Chondrocyte (in vitro differentiated cells): ENCODE measurements around the gene TDRD9. TPM values are rescaled to one million over a fixed set of nuclear protein-coding genes. Genes with fewer than 3 reads are reported as not detected.

Experiments
- DNase-seq: peaks from one replicate; pipeline ENCODE4 v3.0.0; 2021; ENCODE audit warnings: mixed read lengths, low spot score
- H3K27ac Mint-ChIP-seq: one replicate; pipeline ENCODE4 v1.8.0; 2021; ENCODE audit warnings: mild to moderate bottlenecking, moderate library complexity, mixed read lengths; ENCODE audit not compliant: unreplicated experiment
- H3K27me3 Mint-ChIP-seq: 2 replicates; pipeline ENCODE4 v1.8.0; 2021; ENCODE audit warnings: low read depth, mixed read lengths
- H3K36me3 Mint-ChIP-seq: 2 replicates; pipeline ENCODE4 v1.8.0; 2021; ENCODE audit warnings: low read depth, mixed read lengths
- H3K4me1 Mint-ChIP-seq: 2 replicates; pipeline ENCODE4 v1.8.0; 2021; ENCODE audit warnings: low read depth, mild to moderate bottlenecking, mixed read lengths
- H3K4me3 Mint-ChIP-seq: one replicate; pipeline ENCODE4 v1.8.0; 2021; ENCODE audit warnings: mild to moderate bottlenecking, moderate library complexity, mixed read lengths; ENCODE audit not compliant: unreplicated experiment
- H3K9me3 Mint-ChIP-seq: 2 replicates; pipeline ENCODE4 v1.8.0; 2021; ENCODE audit warnings: low read depth, mixed read lengths
- total RNA-seq: library from RNA; stranded (reverse); gene quantifications from 3 replicates; pipeline ENCODE4 v1.2.1, GENCODE V29; 2021
- TF ChIP-seq, protein P1 (sequence below): fragments of 200-600 bp; sonication (generic); IDR thresholded peaks from 2 replicates; pipeline ENCODE4 v1.5.0; 2021; ENCODE audit warnings: antibody characterized with exemption, mild to moderate bottlenecking, moderate library complexity

The TDRD9 gene
- total RNA-seq, 1 donor from 2014 or later, result not detected

DNA sequence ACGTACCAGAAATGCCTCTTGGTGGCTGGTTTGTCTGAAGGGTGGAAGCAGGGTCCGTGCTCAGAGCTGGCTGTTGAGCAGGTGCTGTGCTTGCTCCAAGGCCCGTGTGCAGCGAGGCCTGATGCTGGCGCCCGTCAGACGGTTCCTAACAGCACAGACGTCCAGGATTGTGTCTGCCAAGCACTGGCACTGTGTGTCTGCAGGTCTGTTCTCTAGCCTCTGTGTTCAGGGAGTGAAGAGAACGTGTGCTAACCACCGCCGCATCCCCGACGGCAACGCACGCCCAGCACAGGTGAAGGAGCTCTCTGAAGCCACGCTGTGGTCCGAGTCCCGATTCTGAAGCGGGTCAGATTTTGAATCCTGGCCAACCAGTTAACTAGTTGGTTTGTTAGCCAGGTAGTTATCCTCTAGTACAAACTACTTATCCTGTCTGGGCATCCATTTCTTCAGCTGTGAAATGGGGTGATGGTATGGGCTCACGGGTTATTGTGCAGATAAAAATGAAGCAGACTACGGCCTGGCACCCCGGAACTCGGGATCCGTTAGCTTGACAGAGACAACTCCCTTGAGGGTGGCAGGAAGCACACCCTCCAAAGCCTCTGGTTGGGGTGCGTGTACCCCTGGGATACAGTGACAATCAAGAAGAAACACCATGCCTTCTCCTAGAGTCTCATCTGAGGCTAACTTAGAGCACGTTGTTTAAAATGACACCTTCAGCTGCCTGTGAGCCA is 18.6 kb upstream of the TDRD9 start:
- H3K36me3 Mint-ChIP-seq, result peaks cover 2% of the 10 kb centered on the region
- peak; percentile 50 for DNase-seq
- no peaks in the 10 kb centered on the region for H3K9me3 Mint-ChIP-seq
- peak overlapping the region; percentile 46 for H3K27ac Mint-ChIP-seq
- no peak overlapping the region for H3K4me3 Mint-ChIP-seq
- H3K4me1 Mint-ChIP-seq, result peaks cover 6% of the 10 kb centered on the region
- TF ChIP-seq, protein P1, sequence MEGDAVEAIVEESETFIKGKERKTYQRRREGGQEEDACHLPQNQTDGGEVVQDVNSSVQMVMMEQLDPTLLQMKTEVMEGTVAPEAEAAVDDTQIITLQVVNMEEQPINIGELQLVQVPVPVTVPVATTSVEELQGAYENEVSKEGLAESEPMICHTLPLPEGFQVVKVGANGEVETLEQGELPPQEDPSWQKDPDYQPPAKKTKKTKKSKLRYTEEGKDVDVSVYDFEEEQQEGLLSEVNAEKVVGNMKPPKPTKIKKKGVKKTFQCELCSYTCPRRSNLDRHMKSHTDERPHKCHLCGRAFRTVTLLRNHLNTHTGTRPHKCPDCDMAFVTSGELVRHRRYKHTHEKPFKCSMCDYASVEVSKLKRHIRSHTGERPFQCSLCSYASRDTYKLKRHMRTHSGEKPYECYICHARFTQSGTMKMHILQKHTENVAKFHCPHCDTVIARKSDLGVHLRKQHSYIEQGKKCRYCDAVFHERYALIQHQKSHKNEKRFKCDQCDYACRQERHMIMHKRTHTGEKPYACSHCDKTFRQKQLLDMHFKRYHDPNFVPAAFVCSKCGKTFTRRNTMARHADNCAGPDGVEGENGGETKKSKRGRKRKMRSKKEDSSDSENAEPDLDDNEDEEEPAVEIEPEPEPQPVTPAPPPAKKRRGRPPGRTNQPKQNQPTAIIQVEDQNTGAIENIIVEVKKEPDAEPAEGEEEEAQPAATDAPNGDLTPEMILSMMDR, result no peak
- H3K27me3 Mint-ChIP-seq, result no peaks in the 10 kb centered on the region

DNA sequence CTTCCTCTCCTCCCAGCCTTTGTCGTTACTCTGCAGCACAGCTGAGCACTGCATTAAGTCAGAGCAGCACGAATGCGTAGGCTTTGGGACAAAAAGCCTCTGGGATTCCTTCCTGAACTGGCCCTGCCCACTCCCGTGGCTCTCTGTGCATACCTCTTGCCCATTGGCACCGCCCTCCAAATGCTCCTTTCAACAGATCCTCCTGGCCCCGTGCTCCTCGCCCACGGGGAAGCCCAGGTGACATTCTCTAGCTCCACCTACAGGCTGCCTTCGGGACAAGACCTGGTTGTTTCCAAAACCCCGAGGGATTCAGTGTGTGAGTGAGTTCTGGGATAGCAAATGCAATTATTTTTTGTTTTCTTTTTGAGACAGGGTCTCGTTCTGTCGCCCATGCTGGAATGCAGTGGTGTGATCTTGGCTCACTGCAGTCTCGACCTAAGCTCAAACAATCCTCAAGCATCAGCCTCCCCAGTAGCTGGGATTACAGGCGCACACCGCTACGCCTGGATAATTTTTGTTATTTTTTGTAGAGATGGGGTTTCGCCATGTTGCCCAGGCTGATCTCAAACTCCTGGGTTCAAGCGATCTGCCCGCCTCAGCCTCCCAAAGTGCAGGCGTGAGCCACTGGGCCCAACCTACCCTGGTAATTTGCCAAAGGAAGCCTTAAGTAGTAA is 17.9 kb upstream of the TDRD9 start:
- H3K4me3 Mint-ChIP-seq, result peak overlapping the region; percentile 16
- H3K27me3 Mint-ChIP-seq, result no peaks in the 10 kb centered on the region
- H3K27ac Mint-ChIP-seq, result peak overlapping the region; percentile 46
- peaks cover 5% of the 10 kb centered on the region for H3K36me3 Mint-ChIP-seq
- DNase-seq, result peak; percentile 74
- H3K4me1 Mint-ChIP-seq, result peaks cover 6% of the 10 kb centered on the region
- H3K9me3 Mint-ChIP-seq, result no peaks in the 10 kb centered on the region
- TF ChIP-seq, protein P1, result peak; percentile 89

DNA sequence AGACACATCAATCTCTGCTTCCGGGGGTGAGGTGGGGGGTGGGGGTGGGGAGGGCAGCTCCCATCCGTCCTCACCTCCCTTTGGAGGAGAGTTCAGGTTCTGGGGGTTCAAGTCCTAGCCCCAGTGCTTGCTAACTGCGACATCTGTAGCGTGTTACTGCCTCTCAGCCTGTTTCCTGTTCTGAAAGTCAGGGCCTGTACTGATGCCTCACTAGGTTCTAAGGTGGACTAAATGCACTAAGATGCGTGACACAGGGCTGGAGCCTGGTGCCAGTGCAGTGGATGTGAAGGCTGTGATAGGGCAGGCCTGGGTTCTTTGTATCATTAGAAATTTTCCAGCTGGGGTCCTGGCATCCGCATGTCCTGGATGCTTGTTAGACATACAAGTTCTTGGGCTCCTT is 17.3 kb upstream of the TDRD9 start:
- peak; percentile 20 for DNase-seq
- Mint-ChIP-seq H3K36me3 (peaks cover 7% of the 10 kb centered on the region), H3K9me3 (no peaks in the 10 kb centered on the region), H3K4me1 (peaks cover 6% of the 10 kb centered on the region), H3K4me3 (no peak overlapping the region), H3K27ac (no peak overlapping the region), H3K27me3 (no peaks in the 10 kb centered on the region)
- TF ChIP-seq, protein P1, result no peak

DNA sequence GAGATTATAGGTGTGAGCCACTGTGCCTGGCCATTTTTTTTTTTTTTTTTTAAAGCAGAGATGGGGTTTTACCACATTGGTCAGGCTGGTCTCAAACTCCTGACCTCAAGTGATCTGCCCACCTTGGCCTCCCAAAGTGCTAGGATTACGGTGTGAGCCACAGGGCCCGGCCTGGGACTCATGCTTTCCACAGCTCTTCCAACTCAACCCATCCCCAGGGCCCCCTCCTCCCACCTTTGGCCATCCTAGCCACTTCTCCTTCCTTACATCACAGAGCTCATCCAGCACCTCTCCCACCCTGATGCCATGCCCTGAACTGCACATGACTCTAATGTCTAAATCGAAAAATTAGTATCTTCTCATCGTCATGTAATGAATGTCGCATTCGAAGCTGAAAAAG is 12.6 kb upstream of the TDRD9 start:
- Mint-ChIP-seq H3K27ac (no peak overlapping the region), H3K36me3 (peaks cover 7% of the 10 kb centered on the region), H3K9me3 (no peaks in the 10 kb centered on the region), H3K4me3 (no peak overlapping the region), H3K4me1 (peaks cover 11% of the 10 kb centered on the region), H3K27me3 (no peaks in the 10 kb centered on the region)
- DNase-seq, result peak; percentile 40
- TF ChIP-seq, protein P1, result no peak

DNA sequence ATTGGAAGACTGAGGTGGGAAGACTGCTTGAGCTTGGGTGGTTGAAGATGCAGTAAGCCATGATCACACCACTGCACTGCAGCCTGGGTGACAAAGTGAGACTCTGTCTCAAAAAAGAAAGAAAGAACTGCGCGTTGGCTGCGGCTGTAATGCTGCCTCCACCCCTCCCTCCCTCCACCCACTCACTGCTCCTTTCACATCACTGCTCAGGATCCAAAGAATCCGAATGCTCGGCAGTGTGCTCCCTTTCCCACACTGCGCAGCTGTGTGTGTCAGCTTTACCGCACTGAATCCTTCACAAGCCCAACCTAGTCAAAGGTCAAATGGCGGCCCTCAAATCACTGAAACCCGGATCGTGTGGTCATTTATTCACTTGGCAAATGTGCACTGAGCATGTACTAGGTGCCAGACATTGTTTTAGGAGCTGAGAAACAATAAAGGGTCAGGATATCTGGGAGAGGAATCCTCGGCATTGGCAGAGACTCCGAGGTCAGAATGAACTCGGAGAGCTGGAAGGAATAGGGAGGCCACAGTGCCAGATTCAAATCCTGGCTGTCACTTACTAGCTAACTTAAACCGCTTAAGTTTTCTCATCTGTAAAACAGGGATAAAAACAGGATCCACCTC is 11.5 kb upstream of the TDRD9 start:
- Mint-ChIP-seq H3K9me3 (no peaks in the 10 kb centered on the region), H3K4me1 (peaks cover 15% of the 10 kb centered on the region), H3K27me3 (no peaks in the 10 kb centered on the region), H3K36me3 (peaks cover 7% of the 10 kb centered on the region), H3K27ac (no peak overlapping the region), H3K4me3 (no peak overlapping the region)
- DNase-seq, result peak; percentile 29
- TF ChIP-seq, protein P1, result no peak
